CD14-positive monocyte (primary cell): ENCODE data around the gene SPIRE1. TPM values are rescaled to one million over a fixed set of nuclear protein-coding genes. Genes with fewer than 3 reads are reported as not detected.

ENCODE experiments used
- DNase-seq, 3 donors: peaks; one replicate each; pipeline ENCODE4 v3.0.0-alpha.2; 2011 to 2022
- H2AFZ ChIP-seq: 2 replicates; pipeline ENCODE4 v1.6.0; 2012; ENCODE audit warnings: mild to moderate bottlenecking, low read depth, low read length, inconsistent platforms; ENCODE audit not compliant: insufficient read depth, poor library complexity, severe bottlenecking
- H3K27ac ChIP-seq, 2 donors: 1 replicate in 1 of 2; 2 replicates in 1 of 2; pipeline ENCODE4 v1.5.1; 2012 to 2013; ENCODE audit warnings: low read length in 2 of 2, control low read depth in 1 of 2, inconsistent platforms in 1 of 2, low read depth in 1 of 2, mild to moderate bottlenecking in 1 of 2
- H3K27me3 ChIP-seq, 2 donors: one replicate each; pipeline versions ENCODE4 v1.6.0 to v1.6.1; 2011 to 2013; ENCODE audit warnings: low read length in 2 of 2; ENCODE audit not compliant: control insufficient read depth in 2 of 2, insufficient read depth in 2 of 2
- H3K36me3 ChIP-seq, 2 donors: replicated peaks in 1 of 2; 1 replicate in 1 of 2; 2 replicates in 1 of 2; pipeline versions ENCODE4 v1.5.1 to v1.6.1; 2012 to 2013; ENCODE audit warnings: low read length in 2 of 2, control low read depth in 1 of 2, inconsistent platforms in 1 of 2, mild to moderate bottlenecking in 1 of 2; ENCODE audit not compliant: insufficient read depth in 2 of 2, control insufficient read depth in 1 of 2
- H3K4me1 ChIP-seq, 2 donors: 1 replicate in 1 of 2; 2 replicates in 1 of 2; pipeline versions ENCODE4 v1.5.1 to v1.6.1; 2012 to 2013; ENCODE audit warnings: low read length in 2 of 2, control low read depth in 1 of 2, inconsistent platforms in 1 of 2, mild to moderate bottlenecking in 1 of 2, moderate library complexity in 1 of 2; ENCODE audit not compliant: insufficient read depth in 2 of 2, control insufficient read depth in 1 of 2
- H3K4me2 ChIP-seq: replicated peaks from 2 replicates; pipeline ENCODE3; 2012; ENCODE audit warnings: low read length, moderate library complexity, mild to moderate bottlenecking; ENCODE audit not compliant: poor library complexity, severe bottlenecking; ENCODE audit errors: extremely low read depth
- H3K4me3 ChIP-seq, 3 experiments: fragments of 200-600 bp in 1 of 3; sonication (generic) in 1 of 3; replicated peaks in 1 of 3; 1 replicate in 2 of 3; 2 replicates in 1 of 3; pipeline ENCODE4 v1.5.1; 2011 to 2013; ENCODE audit warnings: low read length in 3 of 3, mild to moderate bottlenecking in 3 of 3, control low read depth in 2 of 3, low read depth in 2 of 3, inconsistent platforms in 1 of 3, moderate library complexity in 1 of 3
- H3K79me2 ChIP-seq: 2 replicates; pipeline ENCODE4 v1.6.0; 2012; ENCODE audit warnings: mild to moderate bottlenecking, control low read depth, inconsistent platforms, low read length, moderate library complexity; ENCODE audit not compliant: insufficient read depth
- H3K9ac ChIP-seq: 2 replicates; pipeline ENCODE4 v1.6.0; 2017; ENCODE audit warnings: low read length, mild to moderate bottlenecking; ENCODE audit not compliant: insufficient read depth, poor library complexity, severe bottlenecking
- H3K9me3 ChIP-seq, 2 donors: replicated peaks in 1 of 2; 1 replicate in 1 of 2; 2 replicates in 1 of 2; pipeline versions ENCODE4 v1.5.1 to v1.6.1; 2012 to 2013; ENCODE audit warnings: low read length in 2 of 2, control low read depth in 1 of 2; ENCODE audit not compliant: control insufficient read depth in 1 of 2, insufficient read depth in 1 of 2
- H4K20me1 ChIP-seq: 2 replicates; pipeline ENCODE4 v1.6.0; 2012; ENCODE audit warnings: mild to moderate bottlenecking, low read length, control low read depth, moderate library complexity; ENCODE audit not compliant: insufficient read depth
- H3K27ac Mint-ChIP-seq, 7 donors: one replicate each; pipeline ENCODE4 v1.8.0; 2020; ENCODE audit warnings: mild to moderate bottlenecking in 7 of 7, mixed read lengths in 7 of 7, moderate library complexity in 6 of 7, inconsistent platforms in 2 of 7
- H3K27me3 Mint-ChIP-seq, 3 donors: one replicate each; pipeline ENCODE4 v1.8.0; 2021 to 2022; ENCODE audit warnings: low read depth in 3 of 3, mild to moderate bottlenecking in 3 of 3, mixed read lengths in 3 of 3, moderate library complexity in 3 of 3, inconsistent platforms in 1 of 3
- H3K36me3 Mint-ChIP-seq, 2 donors: one replicate each; pipeline ENCODE4 v1.8.0; 2020; ENCODE audit warnings: mixed read lengths in 2 of 2, inconsistent platforms in 1 of 2, mild to moderate bottlenecking in 1 of 2
- H3K4me1 Mint-ChIP-seq: one replicate; pipeline ENCODE4 v1.8.0; 2020; ENCODE audit warnings: mild to moderate bottlenecking, mixed read lengths
- H3K4me3 Mint-ChIP-seq, 2 donors: one replicate each; pipeline ENCODE4 v1.8.0; 2020; ENCODE audit warnings: mild to moderate bottlenecking in 2 of 2, mixed read lengths in 2 of 2, moderate library complexity in 1 of 2
- H3K9me3 Mint-ChIP-seq, 7 donors: one replicate each; pipeline ENCODE4 v1.8.0; 2020 to 2022; ENCODE audit warnings: mixed read lengths in 7 of 7, mild to moderate bottlenecking in 6 of 7, moderate library complexity in 6 of 7, inconsistent platforms in 2 of 7
- CTCF ChIP-seq: fragments of 200-600 bp; IDR thresholded peaks from one replicate; pipeline ENCODE4 v1.8.0; 2022; ENCODE audit warnings: antibody characterized with exemption, mild to moderate bottlenecking
- WGBS: methylation state at CpG from one replicate; pipeline ENCODE4 v1.1.5; 2013; ENCODE audit warnings: missing lambda C conversion rate; ENCODE audit not compliant: insufficient coverage; 5-methylcytosine and 5-hydroxymethylcytosine counted together
- intact Hi-C, 2 donors: fragments of 100-400 bp; cut with micrococcal nuclease; formaldehyde crosslinking; loops; one replicate each; pipeline versions ENCODE4 v1.15.0 to v1.15.1; 2023
- polyA plus RNA-seq, 3 donors: library from polyadenylated mRNA; depleted of rRNA in 1 of 3; unstranded in 2 of 3; stranded (reverse) in 1 of 3; fragments of 300-500 nt in 2 of 3; fragments of >200 nt in 1 of 3; fragmentation: Illumina TruSeq in 2 of 3; gene quantifications; 1 replicate in 2 of 3; 2 replicates in 1 of 3; pipeline ENCODE4 v1.2.3, GENCODE V29; 2012 to 2021

SPIRE1 gene
- polyA plus RNA-seq, 3 donors, result 1.7 to 1.9 (median 1.8) TPM

GRCh38 chr18:12694032-12694431, 36.1 kb upstream of the SPIRE1 start:
- 100% methylated on average over 1 of the region's 2 CpGs for WGBS
- intact Hi-C loops, result no loop called here

GRCh38 chr18:12692206-12692605, 34.3 kb upstream of the SPIRE1 start:
- 94% methylated on average over 4 of the region's 9 CpGs for WGBS
- TF ChIP-seq CTCF, result no peak
- Mint-ChIP-seq H3K4me3 (peak overlapping the region in 1 of 2 donors; percentile 49), H3K27me3 (no peaks in the 10 kb centered on the region), H3K4me1 (peaks cover 8% of the 10 kb centered on the region), H3K9me3 (no peaks in the 10 kb centered on the region), H3K36me3 (peaks cover 15 to 34% of the 10 kb centered on the region in 2 donors), H3K27ac (peak overlapping the region in 2 of 7 donors; percentile 52 to 63)
- Histone ChIP-seq H3K27me3 (no peaks in the 10 kb centered on the region), H3K9ac (no peak overlapping the region), H3K4me3 (no peak overlapping the region), H3K9me3 (no peaks in the 10 kb centered on the region), H2AFZ (no peak overlapping the region), H3K36me3 (peaks cover 12 to 22% of the 10 kb centered on the region in 2 donors), H3K4me2 (no peak overlapping the region), H3K4me1 (no peaks in the 10 kb centered on the region), H3K27ac (no peak overlapping the region), H3K79me2 (no peaks in the 10 kb centered on the region), H4K20me1 (no peaks in the 10 kb centered on the region)
- intact Hi-C loops, result no loop called here
- DNase-seq, result no peak

More at GRCh38 chr18:12694032-12694431, 36.1 kb upstream of the SPIRE1 start:
- Histone ChIP-seq H3K4me3 (no peak overlapping the region), H3K27ac (no peak overlapping the region), H2AFZ (no peak overlapping the region), H4K20me1 (no peaks in the 10 kb centered on the region), H3K9me3 (no peaks in the 10 kb centered on the region), H3K79me2 (no peaks in the 10 kb centered on the region), H3K9ac (no peak overlapping the region), H3K27me3 (no peaks in the 10 kb centered on the region), H3K4me2 (no peak overlapping the region), H3K4me1 (no peaks in the 10 kb centered on the region), H3K36me3 (peaks cover 21 to 36% of the 10 kb centered on the region in 2 donors)
- Mint-ChIP-seq H3K36me3 (peaks cover 21 to 40% of the 10 kb centered on the region in 2 donors), H3K4me1 (peaks cover 8% of the 10 kb centered on the region), H3K27me3 (no peaks in the 10 kb centered on the region), H3K4me3 (no peak overlapping the region), H3K9me3 (no peaks in the 10 kb centered on the region), H3K27ac (no peak overlapping the region)
- DNase-seq, result no peak
- TF ChIP-seq CTCF, result no peak
